Gastroesophageal sphincter (tissue), 3 donors: ENCODE results near the gene NOD2.

Experiments used
- EP300 ChIP-seq: sonication (generic); formaldehyde crosslinking; IDR thresholded peaks from one replicate; pipeline ENCODE4 v1.6.1; 2017; ENCODE audit warnings: antibody characterized with exemption, mild to moderate bottlenecking
- POLR2A ChIP-seq, 2 donors: fragments of 450-650 bp; IDR thresholded peaks; one replicate each; pipeline ENCODE4 v1.6.1; 2017; ENCODE audit warnings: antibody characterized with exemption in 2 of 2, mild to moderate bottlenecking in 2 of 2, moderate library complexity in 1 of 2
- POLR2AphosphoS5 ChIP-seq: sonication (generic); formaldehyde crosslinking; IDR thresholded peaks from one replicate; pipeline ENCODE4 v1.6.1; 2017; ENCODE audit warnings: antibody characterized with exemption
- TF ChIP-seq, protein P1 (sequence below), 4 experiments: fragments of 200-600 bp in 2 of 4; fragments of 450-650 bp in 2 of 4; sonication (generic) in 1 of 4; IDR thresholded peaks; one replicate each; pipeline ENCODE4 v1.5.1; 2017 to 2019; ENCODE audit warnings: antibody characterized with exemption in 4 of 4, mild to moderate bottlenecking in 2 of 4, moderate library complexity in 2 of 4

- TF ChIP-seq, protein P1, sequence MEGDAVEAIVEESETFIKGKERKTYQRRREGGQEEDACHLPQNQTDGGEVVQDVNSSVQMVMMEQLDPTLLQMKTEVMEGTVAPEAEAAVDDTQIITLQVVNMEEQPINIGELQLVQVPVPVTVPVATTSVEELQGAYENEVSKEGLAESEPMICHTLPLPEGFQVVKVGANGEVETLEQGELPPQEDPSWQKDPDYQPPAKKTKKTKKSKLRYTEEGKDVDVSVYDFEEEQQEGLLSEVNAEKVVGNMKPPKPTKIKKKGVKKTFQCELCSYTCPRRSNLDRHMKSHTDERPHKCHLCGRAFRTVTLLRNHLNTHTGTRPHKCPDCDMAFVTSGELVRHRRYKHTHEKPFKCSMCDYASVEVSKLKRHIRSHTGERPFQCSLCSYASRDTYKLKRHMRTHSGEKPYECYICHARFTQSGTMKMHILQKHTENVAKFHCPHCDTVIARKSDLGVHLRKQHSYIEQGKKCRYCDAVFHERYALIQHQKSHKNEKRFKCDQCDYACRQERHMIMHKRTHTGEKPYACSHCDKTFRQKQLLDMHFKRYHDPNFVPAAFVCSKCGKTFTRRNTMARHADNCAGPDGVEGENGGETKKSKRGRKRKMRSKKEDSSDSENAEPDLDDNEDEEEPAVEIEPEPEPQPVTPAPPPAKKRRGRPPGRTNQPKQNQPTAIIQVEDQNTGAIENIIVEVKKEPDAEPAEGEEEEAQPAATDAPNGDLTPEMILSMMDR (IDR thresholded peaks at IDR 0.05) = peak in 3 of 4 experiments; percentile 12 to 38 (median 30)
- TF ChIP-seq POLR2AphosphoS5 (no peak), POLR2A (IDR thresholded peaks at IDR 0.05) (no peak), EP300 (no peak)
These were observed 54.0 kb downstream of the NOD2 start for GRCh38 chr16:50747207-50747956.
